ENCODE results near the gene DUSP14.
"Not testable (repeated sequence)": the region's sequence is repeated elsewhere in the genome, so short reads cannot be mapped to it uniquely, and the experiment has no call there.

DUSP14 gene

DNA sequence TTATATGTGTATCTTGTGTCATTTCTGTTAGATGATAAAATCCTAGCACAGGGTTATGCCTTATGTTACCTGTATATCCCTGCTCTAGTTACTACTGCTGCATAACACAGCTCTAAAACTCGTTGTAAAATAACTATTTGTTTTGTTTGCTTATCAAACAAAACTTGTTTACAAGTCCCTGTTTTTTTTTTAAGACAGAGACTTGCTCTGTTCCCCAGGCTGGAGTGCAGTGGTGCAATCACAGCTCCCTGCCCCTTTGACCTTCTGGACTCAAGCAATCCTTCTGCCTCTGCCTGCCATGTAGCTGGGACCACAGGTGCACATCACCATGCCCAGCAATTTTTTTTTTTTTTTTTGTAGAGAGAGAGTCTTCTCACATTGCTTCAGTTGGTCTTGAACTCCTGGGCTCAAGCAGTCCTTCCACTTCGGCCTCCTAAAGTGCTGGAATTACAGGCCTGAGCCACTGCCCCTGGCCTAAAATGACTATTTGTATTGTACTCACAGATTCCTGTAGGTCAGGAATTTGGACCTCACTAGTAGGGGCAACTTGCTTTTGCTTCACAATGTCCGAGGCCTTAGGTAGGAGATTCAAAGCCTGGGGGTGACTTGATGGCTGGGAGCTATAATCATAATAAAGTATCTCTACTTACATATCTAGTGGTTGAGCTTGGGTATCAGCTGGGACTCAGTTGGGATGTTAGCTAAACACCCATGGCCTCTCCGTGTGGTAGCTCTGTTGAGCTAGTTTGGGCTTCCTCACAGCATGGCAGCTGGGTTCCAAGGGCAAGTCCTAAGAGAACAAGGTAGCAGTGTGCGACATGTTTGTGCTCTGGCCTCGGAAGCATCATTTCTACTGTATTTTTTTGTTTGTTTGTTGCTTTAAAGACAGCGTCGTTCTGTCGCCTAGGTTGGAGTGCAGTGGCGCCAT lies 12.6 kb downstream of the DUSP14 start:
- TF ChIP-seq CTCF (IDR thresholded peaks at IDR 0.05; ENCODE audit: extremely low read depth, insufficient read depth, missing control alignments), result no peak
- in situ Hi-C loops (cut with MboI; ENCODE audit: low pct_unique_long_range_greater_than_20kb, low sequenced_read_pairs, unreplicated experiment), result no loop called here
- no peak for DNase-seq (ENCODE audit: low spot score)

- in situ Hi-C loops (cut with MboI; ENCODE audit: low pct_unique_long_range_greater_than_20kb, low sequenced_read_pairs, unreplicated experiment), result no loop called here
- no peak for TF ChIP-seq CTCF (IDR thresholded peaks at IDR 0.05; ENCODE audit: extremely low read depth, insufficient read depth, missing control alignments)
- no peak for DNase-seq (ENCODE audit: low spot score)
Observed at GRCh38 chr17:37503148-37503547, 13.5 kb downstream of the DUSP14 start.

- TF ChIP-seq CTCF (IDR thresholded peaks at IDR 0.05; ENCODE audit: extremely low read depth, insufficient read depth, missing control alignments), result no peak
- in situ Hi-C loops (cut with MboI; ENCODE audit: low pct_unique_long_range_greater_than_20kb, low sequenced_read_pairs, unreplicated experiment), result no loop called here
- no peak for DNase-seq (ENCODE audit: low spot score)
Observed at GRCh38 chr17:37505333-37505732, 15.6 kb downstream of the DUSP14 start.

DNA sequence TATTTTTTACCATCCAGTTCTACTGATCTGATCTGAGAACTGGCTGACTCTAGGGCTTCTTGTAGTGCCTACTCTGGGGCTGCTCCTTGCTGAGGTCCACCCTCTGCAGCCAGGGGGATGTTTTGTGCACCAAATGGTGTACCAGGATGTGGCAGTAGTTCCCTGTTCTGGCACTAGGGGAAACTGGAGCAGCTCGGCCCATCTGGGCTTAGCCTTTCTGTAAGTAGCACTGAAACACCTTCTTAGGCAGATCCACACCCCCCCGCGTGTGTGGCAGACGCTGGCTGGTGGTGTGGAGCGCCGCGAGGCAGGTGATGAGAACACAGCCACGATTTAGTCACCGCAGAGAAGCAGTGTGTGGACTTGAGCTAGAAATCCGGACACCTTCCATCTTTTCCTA lies 17.0 kb downstream of the DUSP14 start:
- in situ Hi-C loops (cut with MboI; ENCODE audit: low pct_unique_long_range_greater_than_20kb, low sequenced_read_pairs, unreplicated experiment), result no loop called here
- peak; percentile 32 for DNase-seq (ENCODE audit: low spot score)
- peak; percentile 26 for TF ChIP-seq CTCF (IDR thresholded peaks at IDR 0.05; ENCODE audit: extremely low read depth, insufficient read depth, missing control alignments)

DNA sequence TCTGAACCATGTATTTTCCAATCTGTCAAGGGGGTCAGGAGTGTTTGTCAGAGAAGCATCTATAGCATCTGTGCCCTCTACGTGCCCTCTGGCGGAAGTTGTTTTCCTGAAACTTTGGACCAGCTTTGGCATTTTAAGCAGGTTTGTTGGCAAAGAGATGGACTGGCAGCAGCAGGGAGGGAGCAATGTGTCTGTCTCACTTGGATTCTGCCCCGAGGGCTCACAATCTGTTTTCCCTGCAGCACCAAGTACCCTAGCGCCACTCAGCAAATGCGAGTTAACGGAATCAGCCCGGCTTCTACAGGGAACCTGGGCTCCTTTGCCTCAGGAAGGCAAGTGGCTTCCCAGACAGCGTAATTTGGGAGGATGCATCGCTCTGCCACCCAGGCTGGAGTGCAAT lies 17.4 kb downstream of the DUSP14 start:
- DNase-seq (ENCODE audit: low spot score), result no peak
- in situ Hi-C loops (cut with MboI; ENCODE audit: low pct_unique_long_range_greater_than_20kb, low sequenced_read_pairs, unreplicated experiment), result no loop called here

GRCh38 chr17:37510056-37510455 lies 20.4 kb downstream of the DUSP14 start:
- in situ Hi-C loops (cut with MboI; ENCODE audit: low pct_unique_long_range_greater_than_20kb, low sequenced_read_pairs, unreplicated experiment), result no loop called here
- no peak for DNase-seq (ENCODE audit: low spot score)
- no peak for TF ChIP-seq CTCF (IDR thresholded peaks at IDR 0.05; ENCODE audit: extremely low read depth, insufficient read depth, missing control alignments)

More for the DNA sequence above, 17.4 kb downstream of the DUSP14 start:
- TF ChIP-seq CTCF (IDR thresholded peaks at IDR 0.05; ENCODE audit: extremely low read depth, insufficient read depth, missing control alignments), result no peak

GRCh38 chr17:37511642-37512041 lies 22.0 kb downstream of the DUSP14 start:
- in situ Hi-C loops (cut with MboI; ENCODE audit: low pct_unique_long_range_greater_than_20kb, low sequenced_read_pairs, unreplicated experiment); DNase-seq (ENCODE audit: low spot score): not testable (repeated sequence)
